ENCODE measurements around the gene SYNGR4. TPM values are rescaled to one million over a fixed set of nuclear protein-coding genes. Genes with fewer than 3 reads are reported as not detected.

SYNGR4 gene
- total RNA-seq, 1 donor from 2014 or later, result not detected

DNA sequence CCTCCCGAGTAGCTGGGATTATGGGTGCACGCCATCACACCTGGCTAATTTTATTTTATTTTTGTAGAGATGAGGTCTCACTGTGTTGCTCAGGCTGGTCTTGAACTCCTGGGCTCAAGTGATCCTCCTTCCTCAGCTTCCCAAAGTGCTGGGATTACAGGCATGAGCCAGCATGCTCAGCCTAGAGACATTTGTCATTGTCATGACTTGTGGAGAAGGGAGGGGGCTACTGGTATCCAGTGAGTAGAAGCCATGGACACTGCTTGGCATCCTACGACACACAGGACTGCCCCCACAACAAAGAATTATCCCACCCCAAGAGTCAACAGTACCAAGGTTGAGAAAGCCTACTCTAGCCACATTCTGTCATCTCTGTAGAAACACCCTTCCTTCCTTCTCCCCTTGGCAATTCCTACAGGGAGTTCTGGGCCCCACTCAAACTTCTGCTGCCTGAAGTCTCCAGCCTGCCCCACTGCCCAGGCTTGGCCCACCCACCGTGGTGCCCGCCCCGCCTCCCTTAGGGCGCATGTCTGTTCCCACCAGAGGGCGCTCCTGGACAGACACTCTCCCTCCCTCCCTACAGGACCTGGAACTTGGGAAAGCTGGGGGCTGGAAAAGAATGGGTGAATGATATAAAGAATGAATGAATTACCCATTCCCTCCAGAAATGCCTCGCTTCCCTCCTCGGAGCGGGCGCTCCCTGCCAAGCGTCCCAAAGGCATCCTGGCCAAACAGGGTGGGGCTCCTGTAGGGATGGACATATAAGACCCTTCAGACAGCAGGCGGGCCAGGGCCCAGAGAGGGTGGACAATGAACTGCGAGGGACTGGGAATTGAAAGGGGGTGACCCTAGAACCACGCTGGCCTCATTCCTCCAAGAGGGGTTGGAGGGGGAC is 44.3 kb upstream of the SYNGR4 start:
- Mint-ChIP-seq H3K36me3 (ENCODE audit: low read depth) (no peaks in the 10 kb centered on the region), H3K27ac (peak overlapping the region; percentile 99), H3K4me3 (peak overlapping the region; percentile 94), H3K4me1 (peaks cover 50% of the 10 kb centered on the region), H3K9me3 (no peaks in the 10 kb centered on the region), H3K27me3 (no peaks in the 10 kb centered on the region)
- ChIA-PET CTCF (interaction anchor here (0.6 to 13.8 kb wide), 6 partner anchors 8 to 264 kb away, joined by 3 to 215 read pairs (median 3); no protein-coding TSS in a partner anchor), POLR2A (interaction anchor here (0.5 to 6.9 kb wide), 3 partner anchors 12 to 1134 kb away, joined by 4 to 308 read pairs (median 4); partner anchors contain the start of genes SYNGR4 and TMEM143)
- intact Hi-C loops (cut with micrococcal nuclease), result loop anchor here (1.0 to 5.0 kb wide), 4 partner anchors 53 to 317 kb away; partner anchors contain the start of gene DBP
- ATAC-seq (ENCODE audit: low read depth), result no peak
- TF ChIP-seq, protein P1, sequence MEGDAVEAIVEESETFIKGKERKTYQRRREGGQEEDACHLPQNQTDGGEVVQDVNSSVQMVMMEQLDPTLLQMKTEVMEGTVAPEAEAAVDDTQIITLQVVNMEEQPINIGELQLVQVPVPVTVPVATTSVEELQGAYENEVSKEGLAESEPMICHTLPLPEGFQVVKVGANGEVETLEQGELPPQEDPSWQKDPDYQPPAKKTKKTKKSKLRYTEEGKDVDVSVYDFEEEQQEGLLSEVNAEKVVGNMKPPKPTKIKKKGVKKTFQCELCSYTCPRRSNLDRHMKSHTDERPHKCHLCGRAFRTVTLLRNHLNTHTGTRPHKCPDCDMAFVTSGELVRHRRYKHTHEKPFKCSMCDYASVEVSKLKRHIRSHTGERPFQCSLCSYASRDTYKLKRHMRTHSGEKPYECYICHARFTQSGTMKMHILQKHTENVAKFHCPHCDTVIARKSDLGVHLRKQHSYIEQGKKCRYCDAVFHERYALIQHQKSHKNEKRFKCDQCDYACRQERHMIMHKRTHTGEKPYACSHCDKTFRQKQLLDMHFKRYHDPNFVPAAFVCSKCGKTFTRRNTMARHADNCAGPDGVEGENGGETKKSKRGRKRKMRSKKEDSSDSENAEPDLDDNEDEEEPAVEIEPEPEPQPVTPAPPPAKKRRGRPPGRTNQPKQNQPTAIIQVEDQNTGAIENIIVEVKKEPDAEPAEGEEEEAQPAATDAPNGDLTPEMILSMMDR (IDR thresholded peaks at IDR 0.05), result peak; percentile 51
- peak; percentile 74 for DNase-seq

DNA sequence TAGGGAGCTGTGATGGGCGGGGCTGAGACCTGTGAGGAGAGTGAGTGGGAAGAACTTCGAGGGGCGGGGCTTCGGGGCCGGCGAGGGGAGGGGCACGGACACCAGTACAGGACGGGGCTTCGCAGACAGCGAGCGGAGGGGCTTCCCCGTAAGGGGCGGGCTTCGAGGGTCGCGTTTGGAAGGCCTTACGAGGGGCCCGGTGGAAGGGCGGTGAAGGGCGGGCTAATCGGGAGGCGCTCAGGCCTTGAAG is 42.9 kb upstream of the SYNGR4 start:
- H3K27me3 Mint-ChIP-seq, result no peaks in the 10 kb centered on the region
- ATAC-seq (ENCODE audit: low read depth) (peak; percentile 65), DNase-seq (peak; percentile 88)
- H3K9me3 Mint-ChIP-seq, result no peaks in the 10 kb centered on the region
- H3K4me1 Mint-ChIP-seq, result peaks cover 59% of the 10 kb centered on the region
- peak overlapping the region; percentile 99 for H3K27ac Mint-ChIP-seq
- CTCF ChIA-PET, result interaction anchor here (0.6 to 13.8 kb wide), 6 partner anchors 13 to 298 kb away, joined by 3 to 215 read pairs (median 3); partner anchors contain the start of genes KDELR1, RPL18, SPHK2 and SYNGR4
- intact Hi-C loops (cut with micrococcal nuclease), result loop anchor here (1.0 to 5.0 kb wide), 8 partner anchors 12 to 393 kb away; partner anchors contain the start of genes CYTH2, DBP, GRWD1 and SYNGR4
- POLR2A ChIA-PET, result interaction anchor here (0.5 to 6.9 kb wide), 26 partner anchors 11 to 1596 kb away, joined by 3 to 308 read pairs (median 5); partner anchors contain the start of genes CARD8, GRWD1, KDELR1 and PLA2G4C
- peaks cover 13% of the 10 kb centered on the region for H3K36me3 Mint-ChIP-seq (ENCODE audit: low read depth)
- TF ChIP-seq, protein P1 (IDR thresholded peaks at IDR 0.05), result no peak
- peak overlapping the region; percentile 94 for H3K4me3 Mint-ChIP-seq

DNA sequence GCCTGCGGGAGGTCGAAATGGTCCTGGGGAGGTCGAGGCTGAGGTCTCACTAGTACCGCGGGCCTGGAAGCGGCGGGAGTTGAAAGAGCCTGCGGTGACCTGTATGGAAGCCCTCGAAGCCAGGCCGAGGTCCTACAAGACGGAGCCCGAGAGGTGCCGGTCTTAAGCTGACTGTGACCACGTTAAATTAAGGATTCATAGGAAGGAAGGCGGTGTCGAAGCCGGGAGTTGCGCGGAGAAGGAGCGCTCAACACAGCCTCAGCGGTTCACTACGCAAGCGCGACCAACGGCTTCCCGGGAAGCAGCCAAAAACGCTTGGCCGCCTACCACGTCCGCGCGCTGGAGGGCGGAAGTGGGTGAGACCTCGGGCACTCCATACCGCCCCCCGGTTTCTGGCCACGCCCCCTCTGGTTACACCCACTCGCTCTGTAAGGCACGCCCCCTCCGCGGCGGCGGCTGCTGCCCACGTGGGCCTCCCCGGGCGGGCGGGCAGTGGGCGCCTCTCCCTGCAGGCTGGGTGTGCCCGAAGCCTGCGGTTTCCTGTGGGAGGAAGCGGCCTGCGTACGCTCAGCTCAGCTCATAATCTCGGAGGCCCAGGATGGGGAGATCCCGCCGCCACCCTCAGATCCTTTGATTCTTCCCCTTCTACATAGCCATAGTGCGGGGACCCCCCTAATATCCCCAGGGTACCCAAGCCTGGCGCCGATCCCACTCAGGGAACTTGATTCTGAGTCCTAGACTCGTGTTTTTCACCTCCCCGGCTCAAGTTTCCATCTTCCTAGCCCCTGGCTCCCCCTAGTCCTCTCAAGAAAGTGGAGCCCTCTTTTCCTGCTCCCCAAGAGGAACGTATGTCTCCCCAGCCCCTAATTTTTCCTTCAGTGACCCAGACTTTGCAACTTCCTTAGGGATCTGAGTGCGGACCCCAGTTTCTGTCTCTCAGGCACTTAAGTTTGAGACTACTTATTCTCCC is 42.3 kb upstream of the SYNGR4 start:
- peaks cover 63% of the 10 kb centered on the region for H3K4me1 Mint-ChIP-seq
- TF ChIP-seq, protein P1 (IDR thresholded peaks at IDR 0.05), result no peak
- H3K4me3 Mint-ChIP-seq, result peak overlapping the region; percentile 94

DNA sequence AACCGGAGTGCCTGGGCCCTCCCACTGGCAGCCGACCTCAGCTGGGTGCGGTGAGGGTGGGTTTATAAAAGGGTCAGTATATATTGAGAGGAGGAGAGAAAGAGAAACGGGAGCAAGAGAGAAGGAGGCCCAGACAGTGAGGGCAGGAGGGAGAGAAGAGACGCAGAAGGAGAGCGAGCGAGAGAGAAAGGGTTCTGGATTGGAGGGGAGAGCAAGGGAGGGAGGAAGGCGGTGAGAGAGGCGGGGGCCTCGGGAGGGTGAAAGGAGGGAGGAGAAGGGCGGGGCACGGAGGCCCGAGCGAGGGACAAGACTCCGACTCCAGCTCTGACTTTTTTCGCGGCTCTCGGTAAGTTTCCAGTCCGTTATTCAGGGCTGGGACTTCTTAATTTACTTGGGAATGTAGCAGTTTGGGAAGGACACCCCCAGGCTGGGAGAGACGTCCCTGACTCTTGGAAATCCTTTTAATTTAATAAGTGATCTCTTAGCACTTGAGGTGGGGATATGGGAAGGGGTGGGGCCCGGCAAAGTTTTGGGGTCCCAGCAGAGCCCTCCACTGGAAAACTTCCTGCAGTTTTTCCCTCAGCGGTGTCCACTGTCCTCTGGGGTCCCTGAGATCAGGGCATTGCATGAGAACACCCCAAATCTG is 38.8 kb upstream of the SYNGR4 start, which contains the start of gene EMP3:
TSS of gene EMP3 (plus strand) at position 288 of the 646 bp plus-strand sequence. CDS start 1,293 bp downstream, outside the sequence.
- POLR2A ChIA-PET, result interaction anchor here (0.5 to 2.1 kb wide), 17 partner anchors 8 to 1351 kb away, joined by 3 to 63 read pairs (median 3); partner anchors contain the start of genes CARD8, CD37, PLA2G4C and PRMT1
- Mint-ChIP-seq H3K9me3 (no peaks in the 10 kb centered on the region), H3K27ac (peak within 1 kb of the TSS; percentile 99), H3K4me1 (peaks cover 88% of the 10 kb centered on the region), H3K36me3 (ENCODE audit: low read depth) (peaks cover 50% of the 10 kb centered on the region), H3K27me3 (no peaks in the 10 kb centered on the region), H3K4me3 (peak within 1 kb of the TSS; percentile 95)
- CTCF ChIA-PET, result interaction anchor here (13.8 kb wide), 1 partner anchor 9 kb away, joined by 215 read pairs; no protein-coding TSS in a partner anchor
- TF ChIP-seq, protein P1 (IDR thresholded peaks at IDR 0.05), result no peak
- DNase-seq (peak; percentile 64), ATAC-seq (ENCODE audit: low read depth) (peak; percentile 18)
- intact Hi-C loops (cut with micrococcal nuclease), result loop anchor here (1.0 kb wide), 1 partner anchor 39 kb away; the partner anchor contains the start of gene SYNGR4

More for the DNA sequence above, 42.3 kb upstream of the SYNGR4 start:
- no peaks in the 10 kb centered on the region for H3K27me3 Mint-ChIP-seq
- intact Hi-C loops (cut with micrococcal nuclease), result loop anchor here (1.0 to 5.0 kb wide), 8 partner anchors 11 to 392 kb away; partner anchors contain the start of genes CYTH2, DBP, GRWD1 and SYNGR4
- POLR2A ChIA-PET, result interaction anchor here (0.6 to 6.9 kb wide), 21 partner anchors 10 to 1396 kb away, joined by 3 to 308 read pairs (median 5); partner anchors contain the start of genes CARD8, DKKL1, GRWD1 and KDELR1
- CTCF ChIA-PET, result interaction anchor here (0.6 to 13.8 kb wide), 6 partner anchors 12 to 297 kb away, joined by 3 to 215 read pairs (median 3); partner anchors contain the start of genes KDELR1, RPL18, SPHK2 and SYNGR4
- no peaks in the 10 kb centered on the region for H3K9me3 Mint-ChIP-seq
- H3K27ac Mint-ChIP-seq, result peak overlapping the region; percentile 99
- DNase-seq (peak; percentile 99), ATAC-seq (ENCODE audit: low read depth) (peak; percentile 66)
- H3K36me3 Mint-ChIP-seq (ENCODE audit: low read depth), result peaks cover 18% of the 10 kb centered on the region

Measured in activated B cell treated with CpG ODN at 0.5 μM for 24 hours (primary cell).